GM12878 (cell line): ENCODE measurements around the gene TET3. TPM values are rescaled to one million over a fixed set of nuclear protein-coding genes. Genes with fewer than 3 reads are reported as not detected.

Experiments
- ATF7 ChIP-seq: fragments of 450-650 bp; IDR thresholded peaks from 2 replicates; pipeline ENCODE4 v1.6.1; 2016; ENCODE audit warnings: low read depth, mild to moderate bottlenecking
- IKZF1 ChIP-seq: fragments of 450-650 bp; conservative IDR thresholded peaks from 2 replicates; pipeline ENCODE4 v1.6.1; 2017; ENCODE audit warnings: antibody characterized with exemption, mild to moderate bottlenecking
- NFXL1 ChIP-seq: fragments of 450-650 bp; IDR thresholded peaks from 2 replicates; pipeline ENCODE4 v1.6.1; 2017; ENCODE audit warnings: antibody characterized with exemption, mild to moderate bottlenecking, borderline replicate concordance
- WRNIP1 ChIP-seq: IDR thresholded peaks from 2 replicates; pipeline ENCODE4 v1.6.1; 2011; ENCODE audit warnings: low read depth, low read length, improper control_type of control experiment, borderline replicate concordance
- polyA plus RNA-seq, 11 experiments: library from polyadenylated mRNA; depleted of rRNA in 4 of 11; unstranded in 6 of 11; stranded (reverse) in 5 of 11; fragments of >200 nt; fragmentation: Nextera tagmentation in 4 of 11; fragmentation: Illumina TruSeq in 1 of 11; extraction: Ambion mirVana in 4 of 11; extraction: Trizol in 1 of 11; gene quantifications; 1 replicate in 1 of 11; 2 replicates in 10 of 11; pipeline versions ENCODE4 v1.2.1 to v1.2.3, GENCODE V29; 2011 to 2016; ENCODE audit warnings: inconsistent platforms in 2 of 11, missing spikeins in 2 of 11, low read depth in 1 of 11
- total RNA-seq, 4 experiments: library from RNA; depleted of rRNA in 3 of 4; stranded (reverse); fragments of >200 nt in 3 of 4; fragmentation: Illumina TruSeq in 1 of 4; extraction: Trizol in 1 of 4; gene quantifications; 2 replicates each; pipeline versions ENCODE4 v1.2.1 to v1.2.3, GENCODE V29; 2013 to 2021
- TF ChIP-seq, protein P1 (sequence below): IDR thresholded peaks from 2 replicates; pipeline ENCODE4 v1.6.1; 2011; ENCODE audit warnings: borderline replicate concordance, low read depth, mild to moderate bottlenecking, moderate library complexity, mixed read lengths, low read length; ENCODE audit not compliant: insufficient read depth; ENCODE audit errors: extremely low read length
- TF ChIP-seq, protein P2 (sequence below): IDR thresholded peaks from 2 replicates; pipeline ENCODE4 v1.6.1; 2011; ENCODE audit warnings: low read depth, mild to moderate bottlenecking, low read length, moderate library complexity, borderline replicate concordance; ENCODE audit errors: extremely low read depth
- TF ChIP-seq, protein P3 (sequence below): fragments of 450-650 bp; IDR thresholded peaks from 2 replicates; pipeline ENCODE4 v1.6.1; 2016; ENCODE audit warnings: mild to moderate bottlenecking
- TF ChIP-seq, protein P4 (sequence below): fragments of 450-650 bp; IDR thresholded peaks from 2 replicates; pipeline ENCODE4 v1.6.1; 2017; ENCODE audit warnings: mild to moderate bottlenecking, moderate library complexity
- TF ChIP-seq, protein P5 (sequence below): fragments of 450-650 bp; IDR thresholded peaks from 2 replicates; pipeline ENCODE4 v1.6.1; 2017; ENCODE audit warnings: mild to moderate bottlenecking
- TF ChIP-seq, protein P6 (sequence below): fragments of 450-650 bp; IDR thresholded peaks from 2 replicates; pipeline ENCODE4 v1.6.1; 2017; ENCODE audit warnings: low read depth, mild to moderate bottlenecking, moderate library complexity

TET3 gene
- total and polyA plus RNA-seq, 10 of the 15 experiments (the other 5 are each of a cell fraction or from before 2014, with no cell fraction given) = 0.77 to 25.9 (median 8.5) TPM

DNA sequence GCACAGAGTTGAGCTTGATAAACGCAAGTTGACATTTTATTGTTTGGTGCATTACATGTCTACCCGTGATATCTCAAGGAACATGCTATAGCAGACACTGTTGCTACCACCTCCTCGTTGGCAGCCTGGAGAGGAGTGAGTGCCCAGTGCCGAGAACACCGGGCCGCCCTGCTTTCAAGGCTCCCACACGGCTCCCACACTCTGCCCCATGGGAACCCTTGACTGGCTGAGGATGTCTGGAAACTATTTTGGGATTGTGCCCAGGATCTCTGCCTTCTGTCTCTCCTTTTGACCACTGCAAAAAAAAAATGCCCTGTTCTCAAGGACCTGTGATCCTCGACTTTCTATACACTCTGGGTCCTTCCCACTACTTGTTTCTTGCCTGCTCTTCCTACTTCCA is 21.1 kb downstream of the TET3 start (continued):
- TF ChIP-seq, protein P1, sequence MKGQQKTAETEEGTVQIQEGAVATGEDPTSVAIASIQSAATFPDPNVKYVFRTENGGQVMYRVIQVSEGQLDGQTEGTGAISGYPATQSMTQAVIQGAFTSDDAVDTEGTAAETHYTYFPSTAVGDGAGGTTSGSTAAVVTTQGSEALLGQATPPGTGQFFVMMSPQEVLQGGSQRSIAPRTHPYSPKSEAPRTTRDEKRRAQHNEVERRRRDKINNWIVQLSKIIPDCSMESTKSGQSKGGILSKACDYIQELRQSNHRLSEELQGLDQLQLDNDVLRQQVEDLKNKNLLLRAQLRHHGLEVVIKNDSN = no peak
- no peak for TF ChIP-seq NFXL1
- TF ChIP-seq, protein P2, sequence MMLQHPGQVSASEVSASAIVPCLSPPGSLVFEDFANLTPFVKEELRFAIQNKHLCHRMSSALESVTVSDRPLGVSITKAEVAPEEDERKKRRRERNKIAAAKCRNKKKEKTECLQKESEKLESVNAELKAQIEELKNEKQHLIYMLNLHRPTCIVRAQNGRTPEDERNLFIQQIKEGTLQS = no peak
- no peak for TF ChIP-seq ATF7
- TF ChIP-seq, protein P3, sequence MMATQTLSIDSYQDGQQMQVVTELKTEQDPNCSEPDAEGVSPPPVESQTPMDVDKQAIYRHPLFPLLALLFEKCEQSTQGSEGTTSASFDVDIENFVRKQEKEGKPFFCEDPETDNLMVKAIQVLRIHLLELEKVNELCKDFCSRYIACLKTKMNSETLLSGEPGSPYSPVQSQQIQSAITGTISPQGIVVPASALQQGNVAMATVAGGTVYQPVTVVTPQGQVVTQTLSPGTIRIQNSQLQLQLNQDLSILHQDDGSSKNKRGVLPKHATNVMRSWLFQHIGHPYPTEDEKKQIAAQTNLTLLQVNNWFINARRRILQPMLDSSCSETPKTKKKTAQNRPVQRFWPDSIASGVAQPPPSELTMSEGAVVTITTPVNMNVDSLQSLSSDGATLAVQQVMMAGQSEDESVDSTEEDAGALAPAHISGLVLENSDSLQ = no peak
- TF ChIP-seq, protein P4, sequence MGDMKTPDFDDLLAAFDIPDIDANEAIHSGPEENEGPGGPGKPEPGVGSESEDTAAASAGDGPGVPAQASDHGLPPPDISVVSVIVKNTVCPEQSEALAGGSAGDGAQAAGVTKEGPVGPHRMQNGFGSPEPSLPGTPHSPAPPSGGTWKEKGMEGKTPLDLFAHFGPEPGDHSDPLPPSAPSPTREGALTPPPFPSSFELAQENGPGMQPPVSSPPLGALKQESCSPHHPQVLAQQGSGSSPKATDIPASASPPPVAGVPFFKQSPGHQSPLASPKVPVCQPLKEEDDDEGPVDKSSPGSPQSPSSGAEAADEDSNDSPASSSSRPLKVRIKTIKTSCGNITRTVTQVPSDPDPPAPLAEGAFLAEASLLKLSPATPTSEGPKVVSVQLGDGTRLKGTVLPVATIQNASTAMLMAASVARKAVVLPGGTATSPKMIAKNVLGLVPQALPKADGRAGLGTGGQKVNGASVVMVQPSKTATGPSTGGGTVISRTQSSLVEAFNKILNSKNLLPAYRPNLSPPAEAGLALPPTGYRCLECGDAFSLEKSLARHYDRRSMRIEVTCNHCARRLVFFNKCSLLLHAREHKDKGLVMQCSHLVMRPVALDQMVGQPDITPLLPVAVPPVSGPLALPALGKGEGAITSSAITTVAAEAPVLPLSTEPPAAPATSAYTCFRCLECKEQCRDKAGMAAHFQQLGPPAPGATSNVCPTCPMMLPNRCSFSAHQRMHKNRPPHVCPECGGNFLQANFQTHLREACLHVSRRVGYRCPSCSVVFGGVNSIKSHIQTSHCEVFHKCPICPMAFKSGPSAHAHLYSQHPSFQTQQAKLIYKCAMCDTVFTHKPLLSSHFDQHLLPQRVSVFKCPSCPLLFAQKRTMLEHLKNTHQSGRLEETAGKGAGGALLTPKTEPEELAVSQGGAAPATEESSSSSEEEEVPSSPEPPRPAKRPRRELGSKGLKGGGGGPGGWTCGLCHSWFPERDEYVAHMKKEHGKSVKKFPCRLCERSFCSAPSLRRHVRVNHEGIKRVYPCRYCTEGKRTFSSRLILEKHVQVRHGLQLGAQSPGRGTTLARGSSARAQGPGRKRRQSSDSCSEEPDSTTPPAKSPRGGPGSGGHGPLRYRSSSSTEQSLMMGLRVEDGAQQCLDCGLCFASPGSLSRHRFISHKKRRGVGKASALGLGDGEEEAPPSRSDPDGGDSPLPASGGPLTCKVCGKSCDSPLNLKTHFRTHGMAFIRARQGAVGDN = no peak
- TF ChIP-seq IKZF1 = no peak
- TF ChIP-seq WRNIP1 = no peak
- TF ChIP-seq, protein P5, sequence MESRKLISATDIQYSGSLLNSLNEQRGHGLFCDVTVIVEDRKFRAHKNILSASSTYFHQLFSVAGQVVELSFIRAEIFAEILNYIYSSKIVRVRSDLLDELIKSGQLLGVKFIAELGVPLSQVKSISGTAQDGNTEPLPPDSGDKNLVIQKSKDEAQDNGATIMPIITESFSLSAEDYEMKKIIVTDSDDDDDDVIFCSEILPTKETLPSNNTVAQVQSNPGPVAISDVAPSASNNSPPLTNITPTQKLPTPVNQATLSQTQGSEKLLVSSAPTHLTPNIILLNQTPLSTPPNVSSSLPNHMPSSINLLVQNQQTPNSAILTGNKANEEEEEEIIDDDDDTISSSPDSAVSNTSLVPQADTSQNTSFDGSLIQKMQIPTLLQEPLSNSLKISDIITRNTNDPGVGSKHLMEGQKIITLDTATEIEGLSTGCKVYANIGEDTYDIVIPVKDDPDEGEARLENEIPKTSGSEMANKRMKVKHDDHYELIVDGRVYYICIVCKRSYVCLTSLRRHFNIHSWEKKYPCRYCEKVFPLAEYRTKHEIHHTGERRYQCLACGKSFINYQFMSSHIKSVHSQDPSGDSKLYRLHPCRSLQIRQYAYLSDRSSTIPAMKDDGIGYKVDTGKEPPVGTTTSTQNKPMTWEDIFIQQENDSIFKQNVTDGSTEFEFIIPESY = no peak
- TF ChIP-seq, protein P6, sequence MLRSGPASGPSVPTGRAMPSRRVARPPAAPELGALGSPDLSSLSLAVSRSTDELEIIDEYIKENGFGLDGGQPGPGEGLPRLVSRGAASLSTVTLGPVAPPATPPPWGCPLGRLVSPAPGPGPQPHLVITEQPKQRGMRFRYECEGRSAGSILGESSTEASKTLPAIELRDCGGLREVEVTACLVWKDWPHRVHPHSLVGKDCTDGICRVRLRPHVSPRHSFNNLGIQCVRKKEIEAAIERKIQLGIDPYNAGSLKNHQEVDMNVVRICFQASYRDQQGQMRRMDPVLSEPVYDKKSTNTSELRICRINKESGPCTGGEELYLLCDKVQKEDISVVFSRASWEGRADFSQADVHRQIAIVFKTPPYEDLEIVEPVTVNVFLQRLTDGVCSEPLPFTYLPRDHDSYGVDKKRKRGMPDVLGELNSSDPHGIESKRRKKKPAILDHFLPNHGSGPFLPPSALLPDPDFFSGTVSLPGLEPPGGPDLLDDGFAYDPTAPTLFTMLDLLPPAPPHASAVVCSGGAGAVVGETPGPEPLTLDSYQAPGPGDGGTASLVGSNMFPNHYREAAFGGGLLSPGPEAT = no peak
- TF ChIP-seq, all 136 proteins: peak for 0
